IPS DF 4.7 (cell line): ENCODE data around the gene SFSWAP.
"Not testable (repeated sequence)": the region's sequence is repeated elsewhere in the genome, so short reads cannot be mapped to it uniquely, and the experiment has no call there.

Source experiments
- DNase-seq: peaks from one replicate; pipeline ENCODE4 v3.0.0-alpha.2; 2013; ENCODE audit warnings: low spot score; ENCODE audit errors: extremely low read depth

Gene SFSWAP

DNA sequence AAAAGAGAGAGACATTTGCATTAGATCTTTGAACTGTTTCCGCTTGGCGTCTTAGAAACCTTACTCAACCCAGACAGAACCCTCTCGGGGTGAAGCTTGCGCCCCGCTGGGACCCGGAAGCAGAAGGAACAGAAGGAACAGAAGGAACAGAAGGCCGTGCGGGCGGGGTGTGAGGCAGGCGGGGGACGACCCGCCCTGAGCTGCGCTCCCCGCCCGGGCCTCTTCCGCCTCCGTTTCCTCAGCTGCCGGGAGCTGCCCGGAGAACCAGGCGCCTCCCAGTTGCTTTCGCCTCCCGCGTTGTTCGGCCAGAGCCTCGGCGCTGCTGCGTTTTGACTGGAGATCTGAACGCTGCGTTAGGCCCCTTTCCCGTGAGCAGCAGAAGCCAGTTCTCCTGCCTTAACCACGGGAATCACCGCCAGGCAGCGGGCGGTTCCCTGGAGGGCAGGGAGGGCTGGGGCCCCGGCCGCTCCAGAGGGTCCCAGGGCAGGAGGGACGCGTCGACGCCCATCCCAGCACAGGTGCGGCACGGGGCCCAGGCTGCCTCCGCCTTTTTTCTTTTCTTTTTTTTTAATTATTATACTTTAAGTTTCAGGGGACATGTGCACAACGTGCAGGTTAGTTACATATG, 98.0 kb downstream of the SFSWAP start:
- DNase-seq = no peak

DNA sequence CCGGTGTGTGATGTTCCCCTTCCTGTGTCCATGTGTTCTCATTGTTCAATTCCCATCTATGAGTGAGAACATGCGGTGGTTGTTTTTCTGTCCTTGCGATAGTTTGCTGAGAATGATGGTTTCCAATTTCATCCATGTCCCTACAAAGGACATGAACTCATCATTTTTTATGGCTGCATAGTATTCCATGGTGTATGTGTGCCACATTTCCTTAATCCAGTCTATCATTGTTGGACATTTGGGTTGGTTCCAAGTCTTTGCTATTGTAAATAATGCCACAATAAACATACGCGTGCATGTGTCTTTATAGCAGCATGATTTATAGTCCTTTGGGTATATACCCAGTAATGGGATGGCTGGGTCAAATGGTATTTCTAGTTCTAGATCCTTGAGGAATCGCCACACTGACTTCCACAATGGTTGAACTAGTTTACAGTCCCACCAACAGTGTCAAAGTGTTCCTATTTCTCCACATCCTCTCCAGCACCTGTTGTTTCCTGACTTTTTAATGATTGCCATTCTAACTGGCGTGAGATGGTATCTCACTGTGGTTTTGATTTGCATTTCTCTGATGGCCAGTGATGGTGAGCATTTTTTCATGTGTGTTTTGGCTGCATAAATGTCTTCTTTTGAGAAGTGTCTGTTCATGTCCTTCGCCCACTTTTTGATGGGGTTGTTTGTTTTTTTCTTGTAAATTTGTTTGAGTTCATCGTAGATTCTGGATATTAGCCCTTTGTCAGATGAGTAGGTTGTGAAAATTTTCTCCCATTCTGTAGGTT, 98.8 kb downstream of the SFSWAP start:
- not testable (repeated sequence) for DNase-seq

DNA sequence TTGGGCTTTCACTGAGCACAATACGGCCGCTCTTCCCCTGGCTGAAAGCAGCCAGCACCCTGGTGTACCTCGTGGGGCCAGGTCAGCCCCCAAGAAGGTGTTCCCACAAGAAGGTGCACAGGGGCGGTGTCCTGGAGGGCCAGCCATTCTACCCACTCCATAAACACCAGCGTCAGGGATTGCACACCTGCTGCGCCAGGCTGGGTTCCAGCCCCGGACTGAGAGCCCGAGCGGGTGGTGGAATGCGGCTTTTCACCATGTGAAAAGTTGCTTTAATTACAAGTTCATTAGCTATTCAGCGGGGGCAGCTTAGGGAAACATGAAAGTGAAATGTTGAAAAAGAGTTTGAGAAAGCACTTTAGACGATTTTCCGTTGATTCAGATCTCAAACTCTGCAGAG, 99.8 kb downstream of the SFSWAP start:
- DNase-seq = no peak

DNA sequence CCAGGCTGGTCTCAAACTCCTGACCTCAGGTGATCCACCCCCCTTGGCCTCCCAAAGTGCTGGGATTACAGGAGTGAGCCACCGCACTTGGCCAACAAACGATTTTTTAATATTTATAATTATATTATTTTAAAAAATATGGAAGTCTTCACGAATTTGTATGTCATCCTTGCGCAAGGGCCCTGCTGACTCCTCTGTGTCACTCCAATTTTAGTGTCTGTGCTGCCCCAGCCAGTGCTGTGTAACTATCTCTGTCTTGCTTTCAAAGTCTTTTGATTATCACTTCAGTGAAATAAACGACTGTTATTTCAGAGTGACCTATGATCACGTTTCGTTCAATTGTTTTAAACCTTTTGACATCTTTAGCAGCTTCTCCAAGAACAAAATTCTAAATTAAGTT, 104.2 kb downstream of the SFSWAP start:
- no peak for DNase-seq

DNA sequence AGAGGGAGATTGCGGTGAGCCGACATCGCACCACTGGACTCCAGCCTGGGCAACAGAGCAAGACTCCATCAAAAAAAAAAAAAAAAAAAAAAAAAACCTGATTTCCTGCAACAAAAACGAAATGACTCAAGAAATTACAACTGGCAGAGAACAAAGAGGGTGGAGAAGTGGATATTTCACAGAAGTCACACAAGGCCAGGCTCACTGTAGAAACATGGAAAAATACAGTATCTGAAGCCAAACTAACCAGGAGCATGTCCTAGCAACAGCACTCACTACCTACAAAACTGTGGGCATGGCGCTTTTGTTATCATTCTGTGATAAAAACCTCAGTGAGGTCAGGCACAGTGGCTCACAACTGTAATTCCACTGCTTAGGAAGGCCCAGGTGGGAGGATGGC, 105.6 kb downstream of the SFSWAP start:
- no peak for DNase-seq

DNA sequence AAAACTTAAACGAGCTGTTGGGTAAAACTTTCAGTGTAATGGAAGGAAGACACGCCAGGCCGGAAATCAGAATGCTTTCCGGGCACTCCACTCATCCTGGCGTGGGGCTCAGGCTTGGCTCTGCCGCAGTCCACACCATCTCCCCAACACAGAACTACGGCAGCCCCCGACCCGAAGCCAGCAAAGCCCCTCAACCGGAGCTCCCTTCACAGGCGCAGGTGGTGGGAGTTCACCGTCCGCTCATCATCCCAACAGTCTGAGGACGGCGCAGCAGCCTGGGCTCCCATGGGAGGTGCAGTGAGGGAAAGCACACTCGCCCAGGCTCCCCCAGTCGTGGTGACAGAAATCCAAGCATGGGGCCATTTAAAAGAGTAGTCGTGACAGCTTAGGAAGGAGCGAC, 106.4 kb downstream of the SFSWAP start:
- DNase-seq = no peak

DNA sequence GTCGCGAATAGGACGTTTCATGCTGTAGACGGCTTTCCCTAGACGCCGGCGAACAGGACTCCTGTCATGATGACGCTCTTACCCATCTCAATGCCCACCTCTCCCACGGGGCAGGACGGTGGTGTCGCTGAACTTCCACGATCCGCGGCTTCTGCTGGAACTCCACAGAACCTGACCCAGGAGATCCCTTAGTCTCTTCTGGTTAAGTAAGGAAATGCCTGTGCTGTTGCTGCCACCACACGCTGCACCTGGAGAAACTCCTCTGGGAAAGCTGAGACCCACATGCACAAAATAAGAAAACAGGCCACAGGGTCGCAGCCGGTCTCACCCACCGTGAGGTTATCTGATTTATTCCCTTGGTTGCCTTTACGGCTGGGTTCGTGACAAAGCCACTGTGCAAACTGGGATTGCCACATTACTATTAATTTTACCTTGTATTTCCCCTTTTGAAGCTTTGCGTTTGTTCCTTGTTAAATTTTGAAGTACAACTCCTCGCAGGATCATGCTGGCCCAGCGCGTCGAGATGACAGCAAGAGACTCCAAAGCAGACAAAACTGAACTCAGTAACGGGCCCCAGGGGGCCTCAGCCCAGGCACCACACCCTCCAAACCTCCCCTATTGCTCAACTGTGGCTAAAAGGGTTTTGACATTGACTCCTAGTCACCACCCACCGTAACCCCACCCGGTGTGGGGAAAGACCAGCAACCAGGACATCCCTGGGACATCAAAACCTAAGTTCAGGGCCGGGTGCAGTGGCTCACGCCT, 108.1 kb downstream of the SFSWAP start:
- DNase-seq = no peak

DNA sequence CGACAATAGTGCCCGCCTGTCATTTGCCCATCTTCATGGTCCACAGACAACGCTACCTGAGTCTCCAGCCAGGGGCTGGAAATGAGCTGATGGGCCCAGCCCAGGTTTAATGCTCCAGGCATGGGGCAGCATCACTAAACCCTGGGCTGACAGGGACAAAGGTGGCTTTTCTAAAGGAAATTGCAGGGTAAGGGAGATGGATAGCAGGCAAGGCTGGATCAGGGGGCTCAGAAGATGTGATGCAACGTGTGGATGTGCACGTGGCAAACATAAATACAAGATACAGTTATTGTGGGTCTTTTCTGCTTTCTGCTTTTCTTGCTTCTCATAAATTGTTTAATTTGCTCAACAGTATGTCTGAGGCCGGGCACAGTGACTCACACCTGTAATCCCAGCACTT, 113.6 kb downstream of the SFSWAP start:
- DNase-seq = no peak

DNA sequence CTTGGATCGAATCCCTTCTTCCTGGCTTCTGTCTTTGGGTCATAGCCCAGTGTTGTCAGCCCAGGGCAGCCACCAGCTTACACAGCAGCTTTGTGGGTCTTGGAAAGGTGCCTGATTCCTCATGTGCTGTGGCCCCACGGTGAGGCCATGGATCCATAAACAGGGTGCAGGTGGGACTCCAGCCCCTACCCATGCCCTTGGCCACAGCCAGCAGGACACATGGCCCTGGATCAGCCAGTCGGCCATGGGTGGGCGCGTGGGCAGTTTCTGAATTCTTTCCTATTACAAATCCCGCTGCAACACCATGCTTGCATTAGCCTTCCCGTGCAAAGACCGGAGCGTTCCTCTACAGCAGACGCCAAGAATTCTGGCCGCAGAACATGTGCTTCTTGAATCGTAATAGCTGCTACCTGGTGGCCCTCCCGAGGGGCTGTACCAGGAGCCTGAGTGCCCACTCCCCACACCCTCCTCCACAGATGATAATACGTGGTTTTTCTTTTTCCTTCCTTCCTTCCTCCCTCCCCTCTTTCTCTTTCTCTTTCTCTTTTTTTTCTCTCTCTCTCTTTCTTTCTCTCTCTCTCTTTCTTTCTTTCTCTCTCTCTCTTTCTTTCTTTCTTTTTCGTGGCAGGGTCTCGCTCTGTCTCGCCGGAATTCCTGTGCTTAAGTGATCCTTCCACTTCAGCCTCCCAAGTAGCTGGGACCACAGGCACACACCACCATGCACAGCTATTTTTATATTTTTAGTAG, 114.4 kb downstream of the SFSWAP start:
- no peak for DNase-seq

DNA sequence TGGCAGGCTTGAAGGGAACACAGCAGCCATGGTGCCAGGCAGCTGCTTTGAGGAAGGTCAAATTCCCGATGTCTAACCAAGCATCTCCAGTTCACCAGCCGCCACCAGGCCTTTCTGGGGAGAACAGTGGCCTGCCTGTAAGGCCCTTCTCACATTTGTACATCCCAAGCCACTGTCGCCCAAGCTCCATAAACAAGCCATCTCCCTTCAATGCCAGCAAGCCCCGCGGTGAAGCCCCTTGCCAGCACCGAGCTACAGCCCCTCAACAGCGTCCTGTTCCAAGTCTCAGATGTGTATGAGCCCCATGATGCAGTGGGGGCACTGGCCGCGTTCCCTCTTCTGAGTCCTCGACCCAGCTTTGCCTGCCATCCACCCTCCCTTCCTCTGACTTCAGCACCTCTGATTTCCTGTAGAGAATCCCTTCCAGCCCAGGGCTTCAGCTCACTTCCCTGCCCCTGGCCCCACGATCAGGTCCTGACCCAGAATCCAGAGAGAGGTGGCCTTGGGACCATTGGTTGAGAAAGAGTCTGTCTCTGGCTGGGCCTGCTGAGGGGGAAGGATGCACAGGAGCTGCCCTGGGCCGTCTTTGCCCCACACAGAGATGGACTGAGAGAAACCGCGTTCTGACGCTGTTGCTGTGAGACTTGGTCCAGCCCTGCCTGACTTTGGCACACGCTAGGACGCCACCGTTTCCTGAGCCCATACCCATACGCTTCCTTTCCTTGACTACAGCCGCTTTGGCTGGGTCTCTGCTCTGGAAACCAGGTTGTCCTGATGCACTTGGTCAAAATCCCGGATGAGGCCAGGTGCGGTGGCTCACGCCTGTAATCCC, 115.4 kb downstream of the SFSWAP start:
- DNase-seq = no peak

DNA sequence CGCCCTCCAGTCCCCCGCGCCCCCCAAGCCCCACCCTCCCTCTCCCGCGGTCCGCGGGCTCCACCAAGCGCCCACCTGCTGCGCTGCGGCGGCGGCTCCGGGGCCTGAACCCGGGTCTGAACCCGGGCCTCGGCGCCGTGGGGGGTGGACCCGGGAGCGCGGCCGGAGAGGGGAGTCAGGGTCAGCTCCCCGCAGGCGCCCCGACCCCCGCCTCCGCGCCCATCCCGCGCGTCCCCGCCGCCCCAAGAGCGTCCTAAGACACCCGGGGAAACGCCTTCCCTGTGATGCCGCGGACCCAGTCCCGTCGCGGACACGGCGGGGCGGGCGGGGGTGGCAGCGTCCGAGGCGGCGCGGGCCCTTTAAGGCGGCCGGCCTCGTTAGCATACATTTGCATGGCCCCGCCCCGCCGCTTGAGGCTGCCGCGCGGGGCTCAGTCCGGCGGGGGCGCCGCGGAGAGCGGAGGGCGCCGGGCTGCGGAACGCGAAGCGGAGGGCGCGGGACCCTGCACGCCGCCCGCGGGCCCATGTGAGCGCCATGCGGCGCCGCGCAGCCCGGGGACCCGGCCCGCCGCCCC, 117.2 kb downstream of the SFSWAP start, which contains the start of gene MMP17:
Gene MMP17 (plus strand): TSS at position 433 of the 574 bp plus-strand sequence. CDS start 102 bp downstream, at position 535.
- no peak for DNase-seq

DNA sequence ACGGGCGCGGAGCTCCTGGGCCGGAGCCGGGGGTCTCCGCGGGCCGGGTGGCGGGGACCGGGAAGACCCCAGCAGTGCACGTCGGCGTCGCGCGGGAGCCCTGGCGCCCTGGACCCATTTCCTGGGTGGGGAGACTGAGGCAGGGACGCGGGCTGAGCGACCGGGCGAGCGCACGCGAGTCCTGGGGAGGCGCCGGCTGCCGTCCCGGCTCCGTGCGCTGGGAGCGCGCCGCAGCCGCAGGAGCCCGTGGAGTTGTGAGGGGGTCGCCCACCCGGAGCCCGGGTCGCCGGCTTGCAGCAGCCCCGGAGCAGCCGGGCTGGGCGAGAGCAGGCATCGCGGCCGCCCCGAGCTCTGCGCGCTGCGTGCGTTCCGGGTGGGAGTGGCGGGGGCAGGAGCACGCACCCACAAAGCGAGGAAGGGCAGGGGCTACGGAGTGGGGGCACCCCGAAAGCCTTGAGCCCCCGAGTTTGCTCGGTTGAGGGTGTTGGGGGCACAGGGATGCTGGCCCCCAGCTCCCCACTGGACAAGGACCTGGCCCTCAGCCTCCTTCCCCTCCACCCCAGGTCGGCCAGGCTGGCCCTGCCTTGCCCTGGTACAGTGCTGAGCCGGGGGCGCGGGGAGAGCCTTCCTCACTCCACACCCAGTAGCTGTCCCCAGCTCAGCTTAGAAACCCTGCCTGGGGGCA, 117.9 kb downstream of the SFSWAP start:
- no peak for DNase-seq

DNA sequence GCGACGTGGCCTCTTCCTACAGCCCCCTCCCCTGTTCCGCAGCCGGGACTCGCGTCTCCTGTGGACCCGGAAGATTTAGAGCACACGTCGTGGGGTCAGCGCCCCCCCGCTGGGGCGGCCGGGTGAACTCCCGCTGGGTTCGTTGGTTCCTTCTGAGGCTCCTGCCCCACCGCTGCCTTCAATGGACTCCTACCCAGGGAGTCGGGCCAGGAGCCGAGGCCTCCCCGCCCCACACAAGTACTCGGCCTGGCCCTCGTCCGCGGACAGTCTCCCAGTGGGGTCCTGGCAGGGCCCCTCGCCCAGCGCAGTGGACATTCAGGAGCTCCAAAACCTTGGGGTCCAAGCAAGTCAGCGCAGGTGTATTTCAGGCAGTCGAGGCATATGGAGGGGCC, 118.5 kb downstream of the SFSWAP start:
- DNase-seq = no peak

DNA sequence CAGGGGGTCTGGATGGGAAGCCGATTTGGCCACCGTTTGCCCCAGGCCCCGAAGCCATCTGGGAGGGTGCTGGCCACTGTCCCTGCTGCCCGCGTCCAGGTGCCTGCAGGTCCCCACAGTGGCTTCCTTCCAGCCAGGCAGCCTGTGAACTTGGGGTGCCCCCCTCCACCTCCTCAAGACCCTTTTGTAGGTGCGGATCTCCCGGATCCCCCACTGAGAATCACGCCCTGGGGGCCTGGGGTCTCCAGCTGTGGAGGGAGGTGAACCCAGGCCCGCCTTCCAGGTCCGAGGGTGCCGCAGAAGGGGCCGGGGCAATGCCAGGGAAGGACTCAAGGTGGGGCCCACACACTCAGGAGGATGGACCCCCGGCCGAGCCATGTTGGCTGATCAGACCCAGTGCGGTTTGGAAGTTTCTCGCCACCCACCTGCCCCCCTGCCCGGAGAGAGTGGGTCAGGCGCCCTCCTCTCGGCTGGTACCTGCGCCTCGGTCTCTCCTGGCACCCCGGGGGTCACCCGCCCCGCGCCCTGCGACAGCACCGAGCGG, 119.0 kb downstream of the SFSWAP start:
- no peak for DNase-seq

DNA sequence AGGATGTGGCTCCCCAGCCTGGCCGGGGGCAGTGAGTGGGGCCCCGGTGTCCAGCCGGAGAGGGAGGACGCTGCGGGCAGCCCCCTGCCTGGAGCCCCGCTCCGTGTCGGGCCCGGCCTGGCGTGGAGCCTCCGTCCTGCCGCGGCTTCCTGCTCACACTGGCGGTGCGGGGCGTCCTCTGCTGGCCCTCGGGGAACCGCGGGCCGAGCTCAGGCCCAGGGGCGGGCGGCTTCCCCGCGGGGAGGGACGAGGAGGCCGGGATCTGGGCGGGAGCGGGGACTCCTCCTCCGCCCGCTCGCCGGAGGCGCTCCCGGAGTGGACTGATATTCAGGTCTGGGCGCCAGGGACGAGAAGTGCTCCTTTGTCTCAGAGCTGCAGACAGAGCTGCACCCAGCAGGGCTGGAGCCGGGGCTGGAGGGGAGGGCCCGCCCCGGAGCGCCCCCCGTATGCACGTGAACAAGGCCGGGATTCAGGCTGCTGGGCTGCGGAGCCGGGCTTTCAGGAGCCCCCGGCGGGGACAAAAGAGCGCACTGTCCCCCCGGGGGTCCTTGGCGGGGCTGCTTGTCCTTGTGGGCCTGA, 119.5 kb downstream of the SFSWAP start:
- no peak for DNase-seq

DNA sequence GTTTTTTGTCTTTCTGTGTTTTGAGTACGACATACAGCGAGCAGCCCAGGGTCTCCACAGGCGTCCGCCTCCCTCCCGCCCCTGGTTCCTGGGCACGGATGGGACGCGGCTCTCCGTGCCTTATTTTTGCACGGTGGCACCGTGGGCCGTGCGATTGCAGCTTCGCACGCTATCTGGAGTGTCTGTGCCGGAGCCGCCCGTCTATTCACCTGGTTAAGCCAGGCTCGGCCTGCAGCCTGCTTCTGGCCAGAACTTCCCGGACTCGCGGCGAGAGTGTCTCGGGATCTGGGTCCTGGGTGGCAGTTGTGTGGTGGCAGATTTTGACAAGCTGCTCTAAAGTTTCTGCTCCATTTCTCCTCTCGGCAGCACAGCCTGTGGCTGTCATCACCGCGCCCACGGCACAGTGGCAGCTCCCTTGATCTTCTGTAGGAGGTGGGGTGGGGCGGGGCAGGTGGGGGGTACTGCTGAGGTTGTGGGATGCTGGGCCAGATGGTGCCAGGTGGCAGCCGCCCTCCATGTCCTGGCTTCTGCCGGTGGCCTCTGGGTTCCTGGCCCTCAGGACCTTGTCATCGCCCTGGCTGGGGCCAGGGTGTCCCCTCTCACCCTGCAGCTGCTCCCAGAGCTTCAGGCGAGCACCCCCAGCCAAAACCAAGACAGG, 120.2 kb downstream of the SFSWAP start:
- no peak for DNase-seq

DNA sequence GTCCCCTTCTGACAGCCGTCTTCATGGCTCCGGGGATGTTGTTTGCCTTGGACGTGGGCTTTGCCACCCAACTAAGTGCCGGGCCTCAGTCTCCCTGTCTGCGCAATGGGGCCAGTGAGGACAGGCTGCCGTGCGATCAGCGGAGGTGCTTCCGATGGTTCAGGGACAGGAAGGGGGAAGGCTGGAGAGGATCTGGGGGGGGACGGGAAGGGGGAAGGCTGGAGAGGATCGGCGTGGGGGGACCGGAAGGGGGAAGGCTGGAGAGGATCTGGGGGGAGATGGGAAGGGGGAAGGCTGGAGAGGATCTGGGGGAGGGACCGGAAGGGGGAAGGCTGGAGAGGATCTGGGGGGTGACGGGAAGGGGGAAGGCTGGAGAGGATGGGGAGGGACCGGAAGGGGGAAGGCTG, 120.7 kb downstream of the SFSWAP start:
- no peak for DNase-seq
